ENCODE data around the gene MTTP.

Gene MTTP

GRCh38 chr4:99640676-99641075, 66.1 kb downstream of the MTTP start:
- TF ChIP-seq POLR2A (IDR thresholded peaks at IDR 0.05; ENCODE audit: low read length) = no peak
- TF ChIP-seq GATA1 (IDR thresholded peaks at IDR 0.05; ENCODE audit: low read depth, low read length) = no peak
- DNase-seq = no peak

- DNase-seq = no peak
- TF ChIP-seq GATA1 (IDR thresholded peaks at IDR 0.05; ENCODE audit: low read depth, low read length) (no peak), POLR2A (IDR thresholded peaks at IDR 0.05; ENCODE audit: low read length) (no peak)
Observed at GRCh38 chr4:99642725-99643489, 68.3 kb downstream of the MTTP start.

- TF ChIP-seq POLR2A (IDR thresholded peaks at IDR 0.05; ENCODE audit: low read length) = no peak
- no peak for TF ChIP-seq GATA1 (IDR thresholded peaks at IDR 0.05; ENCODE audit: low read depth, low read length)
- DNase-seq = no peak
Observed at GRCh38 chr4:99644453-99644852, 69.8 kb downstream of the MTTP start.

GRCh38 chr4:99645036-99645435, 70.4 kb downstream of the MTTP start:
- no peak for DNase-seq
- TF ChIP-seq GATA1 (IDR thresholded peaks at IDR 0.05; ENCODE audit: low read depth, low read length) (no peak), POLR2A (IDR thresholded peaks at IDR 0.05; ENCODE audit: low read length) (no peak)

GRCh38 chr4:99645638-99646037, 71.0 kb downstream of the MTTP start:
- DNase-seq = no peak
- TF ChIP-seq POLR2A (IDR thresholded peaks at IDR 0.05; ENCODE audit: low read length) = no peak
- TF ChIP-seq GATA1 (IDR thresholded peaks at IDR 0.05; ENCODE audit: low read depth, low read length) = no peak

- TF ChIP-seq GATA1 (IDR thresholded peaks at IDR 0.05; ENCODE audit: low read depth, low read length) (no peak), POLR2A (IDR thresholded peaks at IDR 0.05; ENCODE audit: low read length) (no peak)
- DNase-seq = no peak
Observed at GRCh38 chr4:99647071-99647470, 72.4 kb downstream of the MTTP start.

GRCh38 chr4:99648321-99648720, 73.7 kb downstream of the MTTP start:
- TF ChIP-seq POLR2A (IDR thresholded peaks at IDR 0.05; ENCODE audit: low read length) (no peak), GATA1 (IDR thresholded peaks at IDR 0.05; ENCODE audit: low read depth, low read length) (no peak)
- no peak for DNase-seq

GRCh38 chr4:99649208-99649607, 74.6 kb downstream of the MTTP start:
- DNase-seq = no peak
- TF ChIP-seq POLR2A (IDR thresholded peaks at IDR 0.05; ENCODE audit: low read length) (no peak), GATA1 (IDR thresholded peaks at IDR 0.05; ENCODE audit: low read depth, low read length) (no peak)

- DNase-seq = no peak
- TF ChIP-seq GATA1 (IDR thresholded peaks at IDR 0.05; ENCODE audit: low read depth, low read length) = no peak
Observed at GRCh38 chr4:99649778-99650177, 75.2 kb downstream of the MTTP start.

GRCh38 chr4:99651016-99651769, 76.6 kb downstream of the MTTP start:
- no peak for DNase-seq
- no peak for TF ChIP-seq POLR2A (IDR thresholded peaks at IDR 0.05; ENCODE audit: low read length)
- no peak for TF ChIP-seq GATA1 (IDR thresholded peaks at IDR 0.05; ENCODE audit: low read depth, low read length)

GRCh38 chr4:99651811-99652485, 77.3 kb downstream of the MTTP start:
- TF ChIP-seq GATA1 (IDR thresholded peaks at IDR 0.05; ENCODE audit: low read depth, low read length) = no peak
- TF ChIP-seq POLR2A (IDR thresholded peaks at IDR 0.05; ENCODE audit: low read length) = no peak
- DNase-seq = no peak

- no peak for DNase-seq
- TF ChIP-seq GATA1 (IDR thresholded peaks at IDR 0.05; ENCODE audit: low read depth, low read length) (no peak), POLR2A (IDR thresholded peaks at IDR 0.05; ENCODE audit: low read length) (no peak)
Observed at GRCh38 chr4:99652596-99653436, 78.2 kb downstream of the MTTP start.

GRCh38 chr4:99653916-99654315, 79.3 kb downstream of the MTTP start:
- DNase-seq = no peak
- TF ChIP-seq GATA1 (IDR thresholded peaks at IDR 0.05; ENCODE audit: low read depth, low read length) (no peak), POLR2A (IDR thresholded peaks at IDR 0.05; ENCODE audit: low read length) (no peak)

All from erythroblast (primary cell).